Measurements from ENCODE around the gene SPIRE2. TPM values are rescaled to one million over a fixed set of nuclear protein-coding genes. Genes with fewer than 3 reads are reported as not detected.
"Not testable (repeated sequence)": the region's sequence is repeated elsewhere in the genome, so short reads cannot be mapped to it uniquely, and the experiment has no call there.

Gene SPIRE2
- total RNA-seq, 1 donor from 2014 or later: 15.8 TPM

- no peak for ATAC-seq
- H3K27me3 ChIP-seq (ENCODE audit: low read depth): no peaks in the 10 kb centered on the region
- H3K36me3 ChIP-seq: peaks cover 35% of the 10 kb centered on the region
- no peak overlapping the region for H3K4me3 ChIP-seq
- H3K9me3 ChIP-seq: no peaks in the 10 kb centered on the region
- peaks cover 6% of the 10 kb centered on the region for H3K4me1 ChIP-seq
- TF ChIP-seq CTCF (IDR thresholded peaks at IDR 0.05): no peak
- intact Hi-C loops (cut with DNase I): no loop called here
- DNase-seq: no peak
- H3K27ac ChIP-seq: no peak overlapping the region
These were observed 83.9 kb downstream of the SPIRE2 start for GRCh38 chr16:89912143-89912542.

- DNase-seq (no peak), ATAC-seq (no peak)
- intact Hi-C loops (cut with DNase I): no loop called here
- Histone ChIP-seq H3K4me3 (no peak overlapping the region), H3K36me3 (peaks cover 35% of the 10 kb centered on the region), H3K27ac (no peak overlapping the region), H3K27me3 (ENCODE audit: low read depth) (no peaks in the 10 kb centered on the region), H3K9me3 (no peaks in the 10 kb centered on the region), H3K4me1 (peaks cover 11% of the 10 kb centered on the region)
- TF ChIP-seq CTCF (IDR thresholded peaks at IDR 0.05): no peak
These were observed 84.4 kb downstream of the SPIRE2 start for GRCh38 chr16:89912627-89913026.

- peaks cover 22% of the 10 kb centered on the region for H3K4me1 ChIP-seq
- H3K9me3 ChIP-seq: no peaks in the 10 kb centered on the region
- peaks cover 35% of the 10 kb centered on the region for H3K36me3 ChIP-seq
- no peak overlapping the region for H3K4me3 ChIP-seq
- no peak for TF ChIP-seq CTCF (IDR thresholded peaks at IDR 0.05)
- ATAC-seq: no peak
- no peak for DNase-seq
- H3K27me3 ChIP-seq (ENCODE audit: low read depth): no peaks in the 10 kb centered on the region
- intact Hi-C loops (cut with DNase I): no loop called here
- no peak overlapping the region for H3K27ac ChIP-seq
These were observed 85.4 kb downstream of the SPIRE2 start for GRCh38 chr16:89913408-89914387.

GRCh38 chr16:89914642-89915285 lies 86.5 kb downstream of the SPIRE2 start:
- DNase-seq; intact Hi-C loops (cut with DNase I); H3K27me3 ChIP-seq (ENCODE audit: low read depth); H3K4me3 ChIP-seq; H3K9me3 ChIP-seq; ATAC-seq; H3K27ac ChIP-seq: not testable (repeated sequence)
- Histone ChIP-seq H3K36me3 (peaks cover 26% of the 10 kb centered on the region), H3K4me1 (peaks cover 28% of the 10 kb centered on the region)

- ATAC-seq: no peak
- Histone ChIP-seq H3K27ac (no peak overlapping the region), H3K9me3 (no peaks in the 10 kb centered on the region), H3K4me3 (no peak overlapping the region), H3K36me3 (peaks cover 21% of the 10 kb centered on the region), H3K4me1 (peaks cover 23% of the 10 kb centered on the region), H3K27me3 (ENCODE audit: low read depth) (peaks cover 9% of the 10 kb centered on the region)
- intact Hi-C loops (cut with DNase I): no loop called here
- no peak for TF ChIP-seq CTCF (IDR thresholded peaks at IDR 0.05)
- no peak for DNase-seq
These were observed 87.3 kb downstream of the SPIRE2 start for GRCh38 chr16:89915303-89916232.

Measured in lower lobe of right lung (tissue), 2 donors.